ENCODE data around the gene RTL5.
A peak's percentile ranks its signal among the peaks of the same experiment; 100 is the strongest.

RTL5 gene

GRCh38 chrX:72129661-72130060 is 2.1 kb downstream of the RTL5 start:
- DNase-seq (ENCODE audit: low read depth in 2 of 2), result no peak

DNA sequence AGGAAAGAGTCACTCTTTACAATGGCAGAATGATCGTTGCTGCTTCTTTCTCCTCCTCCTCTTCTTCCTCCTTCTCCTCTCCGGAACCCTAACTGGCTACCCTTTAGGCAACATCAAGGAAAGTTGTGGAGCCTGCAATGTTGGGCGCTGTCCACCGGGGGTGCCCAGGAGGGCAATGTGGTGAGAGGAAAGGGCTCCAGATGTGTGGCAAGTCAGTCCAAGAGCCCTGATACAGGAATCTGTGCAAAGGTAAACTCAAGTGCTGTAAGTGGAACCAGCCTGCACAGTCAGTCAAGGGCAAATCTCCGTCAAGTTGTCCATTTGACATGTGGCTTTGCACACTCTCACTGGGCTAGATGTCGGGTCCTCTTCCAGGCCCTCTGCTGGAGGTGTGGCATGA is 2.8 kb downstream of the RTL5 start:
- no peak for DNase-seq (ENCODE audit: low read depth in 2 of 2)

DNA sequence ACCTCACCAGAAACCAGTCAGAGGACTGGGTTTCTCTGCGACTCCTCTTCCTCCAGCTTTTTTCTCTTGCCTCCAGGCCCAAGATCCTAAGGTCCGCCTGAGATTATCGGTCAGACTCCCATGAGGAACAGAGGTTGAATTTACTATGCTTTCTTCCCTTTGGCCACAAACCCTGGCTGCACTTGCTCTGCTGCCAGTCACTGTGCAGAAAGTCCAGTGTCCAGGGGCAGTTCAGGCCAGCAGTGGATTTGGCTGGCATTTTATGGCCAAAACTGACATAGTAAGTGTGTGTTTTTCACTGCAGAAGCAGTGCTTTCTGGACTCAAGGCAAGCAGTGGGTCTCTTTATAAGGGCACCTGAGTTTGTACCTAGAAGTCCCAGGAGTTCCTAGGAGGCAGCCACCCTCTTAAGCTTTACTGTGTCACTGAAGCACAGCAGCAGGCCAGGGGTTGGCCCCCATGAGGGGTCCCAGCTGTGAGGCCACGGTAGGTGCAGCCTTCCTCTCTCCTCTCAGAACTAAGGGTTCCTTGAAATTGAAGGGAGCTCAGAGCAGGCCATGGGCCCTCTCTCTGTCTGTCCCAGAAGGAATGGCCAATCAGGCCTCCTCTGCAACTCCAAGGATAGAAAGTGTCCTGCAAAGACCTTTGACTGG is 3.4 kb downstream of the RTL5 start:
- no peak for DNase-seq (ENCODE audit: low read depth in 2 of 2)

DNA sequence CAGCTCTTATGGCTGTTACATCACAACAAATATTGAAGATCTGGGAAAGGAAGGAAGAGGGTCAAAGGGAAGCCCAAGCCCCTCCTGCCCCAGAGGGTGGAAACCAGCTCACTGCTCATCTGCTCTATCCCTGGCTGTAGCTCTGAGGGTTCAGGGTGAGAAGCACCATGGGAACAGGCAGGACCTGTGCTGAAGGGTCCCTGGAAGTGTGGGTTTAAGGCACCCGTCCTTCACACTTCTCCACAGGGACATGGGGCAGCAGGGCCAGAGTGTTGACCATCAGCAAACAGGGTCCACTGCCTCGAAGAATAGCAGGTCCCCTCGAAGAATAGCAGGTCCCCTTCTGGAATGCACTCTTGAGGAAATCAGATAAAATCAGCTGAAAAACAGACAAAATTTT is 4.4 kb downstream of the RTL5 start:
- DNase-seq (ENCODE audit: low read depth in 2 of 2), result no peak

- DNase-seq (ENCODE audit: low read depth in 2 of 2), result peak; percentile 77 to 79
Observed at GRCh38 chrX:72126539-72127140, 5.1 kb downstream of the RTL5 start.

GRCh38 chrX:72126048-72126415 is 5.7 kb downstream of the RTL5 start:
- DNase-seq (ENCODE audit: low read depth in 2 of 2), result no peak

GRCh38 chrX:72125331-72126047 is 6.2 kb downstream of the RTL5 start:
- DNase-seq (ENCODE audit: low read depth in 2 of 2), result no peak

- DNase-seq (ENCODE audit: low read depth in 2 of 2), result no peak
Observed at GRCh38 chrX:72124540-72125201, 7.0 kb downstream of the RTL5 start.

- no peak for DNase-seq (ENCODE audit: low read depth in 2 of 2)
Observed at GRCh38 chrX:72123471-72124185, 8.1 kb downstream of the RTL5 start.

GRCh38 chrX:72122621-72123337 is 8.9 kb downstream of the RTL5 start:
- DNase-seq (ENCODE audit: low read depth in 2 of 2), result no peak

GRCh38 chrX:72121383-72121782 is 10.3 kb downstream of the RTL5 start:
- peak; percentile 31 to 40 for DNase-seq (ENCODE audit: low read depth in 2 of 2)

- no peak for DNase-seq (ENCODE audit: low read depth in 2 of 2)
Observed at GRCh38 chrX:72120837-72121236, 10.9 kb downstream of the RTL5 start.

GRCh38 chrX:72117636-72118210 is 14.0 kb downstream of the RTL5 start:
- no peak for DNase-seq (ENCODE audit: low read depth in 2 of 2)

- no peak for DNase-seq (ENCODE audit: low read depth in 2 of 2)
Observed at GRCh38 chrX:72115380-72115779, 16.3 kb downstream of the RTL5 start.

DNA sequence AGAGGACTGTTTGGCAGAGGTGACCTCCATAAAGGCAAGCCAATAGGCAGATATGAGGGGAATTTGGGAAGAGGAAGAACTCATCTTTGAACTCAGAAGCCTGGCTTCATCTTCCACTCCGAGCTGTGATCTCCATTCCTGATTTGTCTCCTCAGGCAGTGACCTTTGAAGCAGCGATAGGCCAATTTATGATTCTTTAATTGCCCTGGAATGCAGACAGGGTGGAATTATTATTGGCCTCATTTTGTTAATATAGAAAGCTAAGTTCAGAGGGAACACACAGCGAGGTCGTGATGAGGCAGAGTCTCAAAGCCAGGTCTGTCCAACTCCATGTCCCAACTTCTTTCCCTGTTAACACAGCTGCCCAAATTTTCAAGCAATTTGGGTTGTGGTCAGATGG is 16.9 kb downstream of the RTL5 start:
- no peak for DNase-seq (ENCODE audit: low read depth in 2 of 2)

GRCh38 chrX:72114306-72114705 is 17.4 kb downstream of the RTL5 start:
- DNase-seq (ENCODE audit: low read depth in 2 of 2), result no peak

DNA sequence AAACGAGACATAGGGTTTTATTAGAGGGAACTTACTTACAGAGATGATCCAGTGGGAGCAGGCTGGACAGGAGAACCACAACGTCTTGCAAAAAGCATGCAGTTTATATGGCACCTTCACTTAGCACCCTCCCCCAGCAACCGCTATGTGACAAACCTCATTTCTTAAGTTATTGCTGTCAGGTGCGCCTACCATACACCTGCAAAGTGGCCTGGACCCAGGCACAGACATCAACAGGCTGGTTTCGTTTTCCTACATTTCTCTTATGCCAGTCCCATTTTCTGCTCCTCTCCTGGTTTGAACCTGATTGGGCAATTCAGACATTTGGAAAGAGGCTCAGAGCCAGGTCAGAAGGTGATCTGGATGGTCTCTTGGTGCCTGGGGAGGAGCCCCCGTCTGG is 18.3 kb downstream of the RTL5 start:
- DNase-seq (ENCODE audit: low read depth in 2 of 2), result no peak

DNA sequence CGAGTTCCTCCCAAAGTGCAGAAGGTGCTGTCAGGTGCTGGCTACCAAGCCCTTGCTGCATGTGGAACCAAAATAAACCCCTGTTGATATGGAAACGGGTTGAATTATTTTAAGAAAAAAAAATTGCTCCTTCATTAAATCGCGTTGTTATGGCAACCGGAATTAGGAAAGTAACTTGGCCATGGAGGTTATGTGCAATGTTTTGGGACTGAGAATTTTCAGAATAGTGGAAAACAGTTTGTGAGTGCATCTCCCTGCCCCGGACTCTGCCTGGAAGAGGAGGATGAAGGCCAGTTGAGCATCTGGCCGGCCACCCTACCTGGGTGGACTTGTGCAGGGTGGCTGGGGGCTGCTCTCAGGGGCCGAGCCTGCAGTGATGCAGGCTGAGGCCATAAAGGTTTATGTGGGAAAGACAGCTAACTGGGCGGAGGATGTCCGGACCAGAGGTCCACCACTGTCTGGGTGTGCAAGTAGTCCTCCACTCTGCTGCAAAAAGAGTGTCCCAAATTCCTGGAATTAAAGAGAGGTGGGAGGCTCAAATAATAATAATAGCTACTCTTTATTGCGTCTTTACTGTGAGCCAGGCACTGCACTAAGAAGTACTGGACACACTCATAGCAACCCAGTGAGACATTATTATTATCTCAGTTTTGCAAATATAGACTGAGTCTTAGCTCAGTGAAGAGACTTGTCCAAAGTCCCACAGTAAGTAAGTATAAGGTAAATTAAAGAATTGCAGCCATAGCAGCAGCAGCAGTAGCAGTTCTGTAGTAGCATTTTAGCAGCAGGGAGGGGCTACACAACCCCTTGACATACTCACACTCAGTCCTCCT is 20.6 kb downstream of the RTL5 start:
- no peak for DNase-seq (ENCODE audit: low read depth in 2 of 2)

GRCh38 chrX:72110051-72110875 is 21.5 kb downstream of the RTL5 start:
- no peak for DNase-seq (ENCODE audit: low read depth in 2 of 2)

All from fibroblast of skin of left quadriceps (primary cell).